NCI-H82 treated with DMSO at 0.1 percent for 48 hours (cell line): ENCODE measurements around the gene PRICKLE1.

ENCODE experiments used
- DNase-seq: peaks from one replicate; lab custom pipeline; 2025; ENCODE audit not compliant: unreplicated experiment; lab: John Stamatoyannopoulos, UW

Gene PRICKLE1

GRCh38 chr12:42589465-42590329 is at the start of gene PRICKLE1:
Gene PRICKLE1, minus strand, starts transcription at chr12:42589746. Its CDS starts 117,230 bp downstream, at chr12:42472516.
- DNase-seq: no peak

- DNase-seq: no peak
Measured at GRCh38 chr12:42638697-42639096, 49.2 kb upstream of the PRICKLE1 start.

DNA sequence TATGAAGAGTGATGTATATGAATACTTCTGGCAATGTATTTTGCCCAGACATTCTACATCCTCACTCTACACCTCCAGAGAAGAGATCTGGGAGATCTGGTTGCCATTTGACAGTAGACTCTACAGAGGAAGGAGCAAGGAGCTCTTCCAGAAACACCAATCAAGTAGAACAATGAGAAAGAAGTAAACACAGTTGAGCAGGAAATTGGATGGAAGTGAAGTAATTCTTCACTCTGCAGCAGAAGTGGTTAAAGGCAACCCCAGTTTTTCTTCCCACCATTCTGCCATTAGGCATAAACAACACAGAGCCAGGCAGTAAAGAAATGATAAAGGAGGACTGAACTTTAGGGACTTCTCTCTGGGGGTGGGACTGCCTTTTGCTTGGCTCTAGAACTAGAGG is 48.5 kb upstream of the PRICKLE1 start:
- no peak for DNase-seq

- no peak for DNase-seq
Measured at GRCh38 chr12:42636993-42637392, 47.4 kb upstream of the PRICKLE1 start.

DNA sequence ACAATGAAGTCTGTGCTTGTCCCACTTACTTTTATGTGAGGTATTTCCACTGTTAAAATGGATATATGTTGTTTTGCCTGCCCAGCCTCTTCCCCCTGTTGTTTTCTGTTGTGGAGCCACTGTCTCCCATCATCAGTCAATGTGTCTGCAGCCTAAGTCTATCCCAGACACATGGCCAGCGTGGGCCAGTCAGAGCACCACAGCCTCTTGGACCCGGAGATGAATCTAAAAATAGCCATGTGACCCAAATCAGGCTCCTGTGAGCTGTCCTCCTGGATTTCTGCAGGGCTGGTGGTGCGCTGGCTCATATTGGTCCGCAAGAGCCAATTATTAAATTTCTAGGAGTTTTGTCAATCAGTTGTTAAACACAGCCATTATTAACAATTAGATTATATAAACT is 44.0 kb upstream of the PRICKLE1 start:
- no peak for DNase-seq

- DNase-seq: no peak
Measured at GRCh38 chr12:42631513-42631912, 42.0 kb upstream of the PRICKLE1 start.

DNA sequence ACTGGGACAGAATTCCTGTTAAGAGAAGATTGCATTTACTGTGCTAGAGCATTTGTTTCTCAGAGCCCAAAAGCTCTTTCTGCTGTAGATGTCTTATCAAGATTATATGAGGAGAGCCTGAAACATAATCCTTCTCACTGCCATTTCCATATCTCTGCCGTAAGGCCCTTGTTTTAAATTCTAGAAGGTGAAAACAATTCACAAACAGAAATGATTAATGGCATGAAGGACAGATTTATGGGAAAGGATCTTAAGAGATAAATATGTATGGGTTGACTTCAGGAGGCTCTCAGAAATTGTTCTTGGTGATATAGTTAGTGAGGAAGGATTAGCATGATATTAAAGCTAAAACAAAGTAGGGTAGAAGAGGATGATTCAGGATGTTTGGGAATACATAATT is 40.8 kb upstream of the PRICKLE1 start:
- DNase-seq: no peak

GRCh38 chr12:42627151-42627550 is 37.6 kb upstream of the PRICKLE1 start:
- DNase-seq: no peak

DNA sequence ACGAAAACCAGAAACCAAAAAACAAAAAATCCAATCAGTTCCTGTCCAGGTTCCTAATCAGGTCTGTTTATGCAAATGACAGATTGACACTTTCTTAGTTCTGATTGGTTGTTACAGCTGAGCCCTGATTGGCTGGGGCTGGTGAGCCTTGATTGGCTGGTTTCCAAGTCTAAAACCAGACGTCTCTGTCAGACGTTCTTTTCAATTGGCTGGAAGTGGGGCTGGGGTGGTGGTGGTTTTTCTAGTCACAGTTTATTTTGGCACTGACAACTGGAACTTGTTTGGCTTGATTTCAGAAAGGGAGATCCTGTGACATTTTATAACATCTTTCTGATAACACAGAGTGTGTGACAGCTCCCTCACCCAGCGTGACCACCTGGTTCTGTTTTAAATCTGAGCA is 36.1 kb upstream of the PRICKLE1 start:
- no peak for DNase-seq

DNA sequence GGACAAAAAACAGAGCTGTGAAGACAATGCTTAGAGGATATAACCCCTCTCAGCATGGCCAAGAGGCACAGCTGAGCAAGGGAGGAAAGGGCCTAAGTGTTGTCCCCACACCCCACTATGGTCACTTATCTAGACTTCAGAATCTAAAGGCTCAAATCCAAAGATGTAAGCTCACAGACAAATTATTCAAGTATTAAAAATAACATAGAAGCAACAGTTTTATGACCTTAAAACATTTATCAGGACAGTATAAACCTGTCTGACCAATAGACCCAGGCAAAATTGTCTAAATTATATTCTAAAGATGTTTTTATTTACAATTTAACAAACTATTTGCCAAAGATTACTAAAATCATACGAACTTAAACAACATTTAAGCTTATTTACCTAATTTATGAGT is 28.1 kb upstream of the PRICKLE1 start:
- no peak for DNase-seq

DNA sequence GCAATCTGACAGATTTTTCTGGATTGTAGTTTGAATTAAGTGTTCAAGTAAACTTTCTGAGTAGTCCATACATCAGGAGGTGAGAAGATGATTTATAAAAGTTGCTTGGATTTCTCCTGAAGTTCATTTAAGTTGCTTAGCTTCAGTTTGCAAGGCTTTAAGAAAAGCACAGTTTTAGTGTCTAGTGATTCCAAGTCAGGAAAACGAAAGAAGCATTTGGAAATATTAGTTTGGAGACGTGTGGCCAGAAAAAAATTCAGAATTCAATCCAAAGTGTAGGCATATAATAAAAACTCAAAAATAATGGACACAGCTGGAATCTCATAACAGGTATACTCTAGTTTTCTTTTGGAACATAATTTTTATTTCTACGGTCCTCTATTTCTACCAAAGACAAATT is 25.5 kb upstream of the PRICKLE1 start:
- DNase-seq: no peak

DNA sequence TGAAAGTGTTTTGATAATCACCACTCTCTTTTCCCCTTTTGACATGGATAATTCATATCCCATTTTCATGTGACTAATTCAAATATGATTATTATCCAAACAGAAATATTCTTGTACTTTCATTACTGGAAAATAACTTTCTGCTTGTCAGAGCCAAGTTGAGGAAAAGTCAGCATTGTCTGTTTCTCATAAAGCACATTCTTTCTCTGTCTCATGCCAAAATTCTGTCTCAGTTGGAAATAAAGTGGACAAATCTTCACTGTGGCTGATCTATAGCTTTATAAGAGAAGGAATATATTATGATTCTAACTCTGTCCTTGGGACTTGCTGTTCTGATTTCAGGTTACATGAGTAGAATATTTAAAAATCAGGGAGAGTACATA is 22.7 kb upstream of the PRICKLE1 start:
- no peak for DNase-seq

DNA sequence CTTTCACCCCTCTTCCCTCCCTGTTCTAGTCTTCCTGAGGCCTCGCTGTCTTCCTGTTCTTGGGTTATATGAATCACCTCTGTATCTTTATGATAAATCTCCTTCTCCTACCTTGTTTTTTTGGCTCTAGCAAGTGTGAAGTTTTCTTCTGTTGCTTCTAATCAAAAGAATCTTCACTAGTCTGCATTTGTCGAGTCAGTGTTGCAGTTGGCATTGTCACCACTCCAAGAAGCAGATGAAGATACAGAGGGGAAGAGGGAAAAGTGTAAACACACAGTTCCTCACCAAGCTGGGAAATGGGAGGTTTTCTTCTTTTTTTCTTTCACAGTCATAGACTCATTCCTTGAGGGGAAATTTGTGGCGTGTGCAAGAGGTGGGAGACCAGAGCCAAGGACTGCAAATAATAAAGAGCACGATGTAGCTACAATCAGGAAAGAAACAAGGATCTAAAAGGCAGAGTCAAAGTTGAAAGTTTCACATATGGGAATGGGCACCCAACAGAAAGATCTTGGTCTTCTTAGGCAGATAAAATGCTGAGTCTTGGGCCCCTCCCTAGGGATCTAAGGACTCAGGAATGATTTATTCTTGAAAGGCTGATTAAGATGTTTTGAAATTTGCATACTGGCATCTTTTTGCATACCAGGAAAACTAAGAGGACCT is 22.2 kb upstream of the PRICKLE1 start:
- no peak for DNase-seq

GRCh38 chr12:42609605-42610004 is 20.1 kb upstream of the PRICKLE1 start:
- DNase-seq: no peak

GRCh38 chr12:42608196-42608825 is 18.8 kb upstream of the PRICKLE1 start:
- DNase-seq: no peak

GRCh38 chr12:42607584-42608058 is 18.1 kb upstream of the PRICKLE1 start:
- DNase-seq: no peak

GRCh38 chr12:42606471-42606870 is 16.9 kb upstream of the PRICKLE1 start:
- no peak for DNase-seq

- DNase-seq: no peak
Measured at GRCh38 chr12:42605685-42606084, 16.1 kb upstream of the PRICKLE1 start.

DNA sequence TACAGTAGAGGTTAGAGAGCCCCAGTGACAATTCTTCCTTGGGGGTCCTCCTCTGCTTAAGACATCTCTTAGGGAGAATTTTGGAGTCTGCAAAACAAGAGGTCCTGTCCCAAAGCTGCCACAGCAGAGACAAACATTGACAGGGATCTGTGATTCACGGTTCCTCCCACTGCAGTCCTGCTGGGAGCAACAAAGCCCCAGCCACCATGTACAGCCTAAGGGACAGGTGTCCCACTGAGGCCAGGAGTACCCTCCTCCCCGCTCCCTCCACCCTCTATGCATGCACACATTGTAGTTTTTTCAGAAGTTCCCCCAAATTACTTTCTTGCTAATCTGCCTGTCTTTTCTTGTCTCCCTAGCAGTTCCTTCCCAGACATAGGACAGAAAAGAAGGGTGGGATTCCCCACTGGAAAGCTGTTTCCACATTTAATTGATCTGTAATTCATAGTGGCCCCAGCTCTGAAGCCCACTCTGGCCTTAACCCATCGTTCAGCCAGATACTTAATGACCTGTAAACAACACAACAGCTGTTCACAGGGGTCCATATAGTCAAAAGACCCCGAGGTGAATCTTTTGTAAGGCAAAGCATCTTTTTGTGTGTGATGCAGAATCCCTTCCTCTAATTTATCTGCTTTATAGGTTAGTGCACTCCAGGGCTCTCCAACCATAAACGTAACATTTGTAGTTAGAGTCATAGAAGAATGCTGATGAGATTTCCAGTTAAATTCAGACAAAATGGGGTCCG is 13.9 kb upstream of the PRICKLE1 start:
- DNase-seq: no peak

DNA sequence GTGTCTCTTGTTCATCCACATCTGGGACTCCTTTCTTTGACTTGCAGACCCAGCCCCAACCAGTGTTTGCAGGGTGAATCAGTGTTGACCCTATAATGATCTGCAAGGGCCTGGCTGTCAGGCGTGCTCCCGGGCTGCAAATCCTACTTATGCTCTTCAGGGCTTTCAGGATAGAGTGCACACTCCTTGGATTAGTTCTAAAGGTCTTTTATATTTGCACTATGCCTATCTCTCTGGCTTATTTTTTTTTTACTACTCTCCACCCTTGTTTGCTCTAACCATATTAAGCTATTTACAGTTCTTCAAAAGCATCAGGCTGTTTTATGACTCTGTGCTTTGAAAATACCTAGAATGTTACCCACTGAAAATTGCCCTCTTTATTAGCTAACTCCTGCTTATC is 4.3 kb upstream of the PRICKLE1 start:
- peak; percentile 10 for DNase-seq

GRCh38 chr12:42590330-42590934 is 886 bp upstream of the PRICKLE1 start:
- no peak for DNase-seq
